ENCODE data around the gene CTBP2.

CTBP2 gene

GRCh38 chr10:125091891-125092290 lies 68.5 kb downstream of the CTBP2 start:
- no peak for DNase-seq (ENCODE audit: extremely low spot score)
- TF ChIP-seq PKNOX1 (IDR thresholded peaks at IDR 0.05) (no peak), FOXK2 (IDR thresholded peaks at IDR 0.05) (no peak), SUZ12 (IDR thresholded peaks at IDR 0.05) (no peak), HDGF (IDR thresholded peaks at IDR 0.05; ENCODE audit: borderline replicate concordance) (no peak), ARNT (IDR thresholded peaks at IDR 0.05) (no peak), FOXA1 (IDR thresholded peaks at IDR 0.05) (no peak), NFRKB (IDR thresholded peaks at IDR 0.05) (no peak), FOXM1 (IDR thresholded peaks at IDR 0.05; ENCODE audit: borderline replicate concordance) (no peak), TARDBP (IDR thresholded peaks at IDR 0.05) (no peak), L3MBTL2 (conservative IDR thresholded peaks at IDR 0.05) (no peak), CTBP1 (IDR thresholded peaks at IDR 0.05; ENCODE audit: borderline replicate concordance) (no peak), ELF4 (IDR thresholded peaks at IDR 0.05) (no peak), ZNF384 (IDR thresholded peaks at IDR 0.05) (no peak), LEF1 (IDR thresholded peaks at IDR 0.05; ENCODE audit: borderline replicate concordance) (no peak), BHLHE40 (IDR thresholded peaks at IDR 0.05; ENCODE audit: borderline replicate concordance) (no peak), SP1 (IDR thresholded peaks at IDR 0.05) (no peak)
- POLR2A ChIA-PET, result no interaction called here
- CTCF ChIA-PET, result interaction anchor here (1.1 kb wide), 1 partner anchor 357 kb away, joined by 3 read pairs; no protein-coding TSS in a partner anchor

- ChIA-PET POLR2A (no interaction called here), CTCF (no interaction called here)
- DNase-seq (ENCODE audit: extremely low spot score), result no peak
- no peak for TF ChIP-seq L3MBTL2 (conservative IDR thresholded peaks at IDR 0.05)
- TF ChIP-seq ARNT (IDR thresholded peaks at IDR 0.05), result no peak
- no peak for TF ChIP-seq LEF1 (IDR thresholded peaks at IDR 0.05; ENCODE audit: borderline replicate concordance)
- no peak for TF ChIP-seq FOXM1 (IDR thresholded peaks at IDR 0.05; ENCODE audit: borderline replicate concordance)
- TF ChIP-seq PKNOX1 (IDR thresholded peaks at IDR 0.05), result no peak
- no peak for TF ChIP-seq ZNF384 (IDR thresholded peaks at IDR 0.05)
- no peak for TF ChIP-seq HDGF (IDR thresholded peaks at IDR 0.05; ENCODE audit: borderline replicate concordance)
- no peak for TF ChIP-seq NFRKB (IDR thresholded peaks at IDR 0.05)
- no peak for TF ChIP-seq SP1 (IDR thresholded peaks at IDR 0.05)
- TF ChIP-seq SUZ12 (IDR thresholded peaks at IDR 0.05), result no peak
- TF ChIP-seq ELF4 (IDR thresholded peaks at IDR 0.05), result no peak
- TF ChIP-seq CTBP1 (IDR thresholded peaks at IDR 0.05; ENCODE audit: borderline replicate concordance), result no peak
- TF ChIP-seq TARDBP (IDR thresholded peaks at IDR 0.05), result no peak
These were observed 70.9 kb downstream of the CTBP2 start for GRCh38 chr10:125089469-125089868.

GRCh38 chr10:125087897-125088215 lies 72.5 kb downstream of the CTBP2 start:
- ChIA-PET POLR2A (interaction anchor here (1.9 kb wide), 1 partner anchor 9 kb away, joined by 5 read pairs; no protein-coding TSS in a partner anchor), CTCF (no interaction called here)
- TF ChIP-seq ARNT (IDR thresholded peaks at IDR 0.05) (no peak), TARDBP (IDR thresholded peaks at IDR 0.05) (no peak), FOXA1 (IDR thresholded peaks at IDR 0.05) (no peak), HDGF (IDR thresholded peaks at IDR 0.05; ENCODE audit: borderline replicate concordance) (no peak), FOXK2 (IDR thresholded peaks at IDR 0.05) (no peak), FOXM1 (IDR thresholded peaks at IDR 0.05; ENCODE audit: borderline replicate concordance) (no peak), NFRKB (IDR thresholded peaks at IDR 0.05) (no peak), PKNOX1 (IDR thresholded peaks at IDR 0.05) (no peak), CTBP1 (IDR thresholded peaks at IDR 0.05; ENCODE audit: borderline replicate concordance) (no peak), BHLHE40 (IDR thresholded peaks at IDR 0.05; ENCODE audit: borderline replicate concordance) (no peak)
- no peak for DNase-seq (ENCODE audit: extremely low spot score)

- POLR2A ChIA-PET, result interaction anchor here (1.9 kb wide), 1 partner anchor 9 kb away, joined by 5 read pairs; no protein-coding TSS in a partner anchor
- TF ChIP-seq FOXA1 (IDR thresholded peaks at IDR 0.05), result no peak
- CTCF ChIA-PET, result no interaction called here
- DNase-seq (ENCODE audit: extremely low spot score), result no peak
These were observed 73.0 kb downstream of the CTBP2 start for GRCh38 chr10:125087191-125087896.

GRCh38 chr10:125086691-125087090 lies 73.7 kb downstream of the CTBP2 start:
- TF ChIP-seq LEF1 (IDR thresholded peaks at IDR 0.05; ENCODE audit: borderline replicate concordance) (no peak), ARNT (IDR thresholded peaks at IDR 0.05) (no peak), CTBP1 (IDR thresholded peaks at IDR 0.05; ENCODE audit: borderline replicate concordance) (no peak), L3MBTL2 (conservative IDR thresholded peaks at IDR 0.05) (no peak), PKNOX1 (IDR thresholded peaks at IDR 0.05) (no peak), SUZ12 (IDR thresholded peaks at IDR 0.05) (no peak), ZNF384 (IDR thresholded peaks at IDR 0.05) (no peak), FOXM1 (IDR thresholded peaks at IDR 0.05; ENCODE audit: borderline replicate concordance) (no peak), NFRKB (IDR thresholded peaks at IDR 0.05) (no peak), HDGF (IDR thresholded peaks at IDR 0.05; ENCODE audit: borderline replicate concordance) (no peak), FOXA1 (IDR thresholded peaks at IDR 0.05) (no peak), ELF4 (IDR thresholded peaks at IDR 0.05) (no peak), FOXK2 (IDR thresholded peaks at IDR 0.05) (no peak)
- CTCF ChIA-PET, result no interaction called here
- POLR2A ChIA-PET, result interaction anchor here (1.9 kb wide), 1 partner anchor 10 kb away, joined by 5 read pairs; no protein-coding TSS in a partner anchor
- no peak for DNase-seq (ENCODE audit: extremely low spot score)
